GM12892 (cell line): ENCODE results near the gene CNTNAP2.

ENCODE experiments used
- POLR2AphosphoS5 ChIP-seq: IDR thresholded peaks from 2 replicates; pipeline ENCODE4 v1.6.1; 2011; ENCODE audit warnings: low read depth, low read length, control low read depth
- TAF1 ChIP-seq: IDR thresholded peaks from 2 replicates; pipeline ENCODE4 v1.6.1; 2011; ENCODE audit warnings: low read depth, mild to moderate bottlenecking, control low read depth, low read length, borderline replicate concordance

GRCh38 chr7:148395990-148396716 is 2279.6 kb downstream of the CNTNAP2 start:
- TF ChIP-seq TAF1 (no peak), POLR2AphosphoS5 (no peak)
